H9 (cell line): ENCODE measurements around the gene IFI27L1. TPM values are rescaled to one million over a fixed set of nuclear protein-coding genes. Genes with fewer than 3 reads are reported as not detected.
A peak's percentile ranks its signal among the peaks of the same experiment; 100 is the strongest.

ENCODE experiments used
- DNase-seq: peaks from one replicate; pipeline ENCODE4 v3.0.0-alpha.2; 2017
- H2AFZ ChIP-seq: one replicate; pipeline ENCODE4 v1.6.1; 2013; ENCODE audit warnings: mild to moderate bottlenecking, low read length, control low read depth, moderate library complexity
- H2AK5ac ChIP-seq: 2 replicates; pipeline ENCODE4 v1.6.1; 2013; ENCODE audit warnings: low read length, control low read depth, mixed read lengths; ENCODE audit not compliant: insufficient read length
- H2BK120ac ChIP-seq: one replicate; pipeline ENCODE4 v1.6.1; 2013; ENCODE audit warnings: low read depth, mild to moderate bottlenecking, low read length, control low read depth, inconsistent platforms; ENCODE audit not compliant: poor library complexity, severe bottlenecking
- H2BK12ac ChIP-seq: 2 replicates; pipeline ENCODE4 v1.6.1; 2013; ENCODE audit warnings: low read length, control low read depth, mixed read lengths, low read depth; ENCODE audit not compliant: insufficient read length
- H2BK15ac ChIP-seq: 2 replicates; pipeline ENCODE4 v1.6.1; 2013; ENCODE audit warnings: low read depth, low read length, control low read depth
- H2BK20ac ChIP-seq: one replicate; pipeline ENCODE4 v1.6.1; 2013; ENCODE audit warnings: low read depth, mild to moderate bottlenecking, low read length, control low read depth, inconsistent platforms; ENCODE audit not compliant: poor library complexity, severe bottlenecking
- H2BK5ac ChIP-seq: 2 replicates; pipeline ENCODE4 v1.6.1; 2013; ENCODE audit warnings: low read length, control low read depth, mixed read lengths; ENCODE audit not compliant: insufficient read length
- H3K14ac ChIP-seq: 2 replicates; pipeline ENCODE4 v1.6.1; 2013; ENCODE audit warnings: low read length, control low read depth; ENCODE audit not compliant: insufficient read depth
- H3K18ac ChIP-seq: 2 replicates; pipeline ENCODE4 v1.6.1; 2013; ENCODE audit warnings: low read depth, mild to moderate bottlenecking, mixed read lengths, low read length, control low read depth; ENCODE audit not compliant: insufficient read length
- H3K23ac ChIP-seq: 2 replicates; pipeline ENCODE4 v1.6.1; 2013; ENCODE audit warnings: low read length, control low read depth, mixed read lengths, low read depth; ENCODE audit not compliant: insufficient read length
- H3K23me2 ChIP-seq: 2 replicates; pipeline ENCODE4 v1.6.1; 2013; ENCODE audit warnings: low read depth, mild to moderate bottlenecking, mixed read lengths, low read length, control low read depth; ENCODE audit not compliant: insufficient read length, poor library complexity, severe bottlenecking
- H3K27ac ChIP-seq: 2 replicates; pipeline ENCODE4 v1.5.1; 2013; ENCODE audit warnings: low read length, control low read depth, mixed read lengths, low read depth; ENCODE audit not compliant: insufficient read length
- H3K27me3 ChIP-seq: 2 replicates; pipeline ENCODE4 v1.6.1; 2013; ENCODE audit warnings: low read length, control low read depth, inconsistent platforms; ENCODE audit not compliant: insufficient read depth
- H3K4ac ChIP-seq: 2 replicates; pipeline ENCODE4 v1.6.1; 2013; ENCODE audit warnings: low read depth, mild to moderate bottlenecking, control low read depth, inconsistent platforms, low read length, moderate library complexity
- H3K4me1 ChIP-seq: 2 replicates; pipeline ENCODE4 v1.6.1; 2013; ENCODE audit warnings: low read length, control low read depth, inconsistent platforms; ENCODE audit not compliant: insufficient read depth
- H3K4me2 ChIP-seq: 2 replicates; pipeline ENCODE4 v1.6.1; 2013; ENCODE audit warnings: low read length, control low read depth, mixed read lengths; ENCODE audit not compliant: insufficient read length, insufficient read depth
- H3K56ac ChIP-seq: 2 replicates; pipeline ENCODE4 v1.6.1; 2013; ENCODE audit warnings: low read depth, mild to moderate bottlenecking, mixed read lengths, low read length, control low read depth; ENCODE audit not compliant: insufficient read length
- H3K79me1 ChIP-seq: 2 replicates; pipeline ENCODE4 v1.6.1; 2013; ENCODE audit warnings: low read depth, mild to moderate bottlenecking, moderate library complexity, low read length, control low read depth, inconsistent platforms; ENCODE audit not compliant: insufficient read depth, poor library complexity, severe bottlenecking
- H3K79me2 ChIP-seq: 2 replicates; pipeline ENCODE4 v1.6.1; 2013; ENCODE audit warnings: low read length, control low read depth, inconsistent platforms; ENCODE audit not compliant: insufficient read depth
- H3K9ac ChIP-seq: 2 replicates; pipeline ENCODE4 v1.6.1; 2013; ENCODE audit warnings: low read length, control low read depth, mixed read lengths; ENCODE audit not compliant: insufficient read length; ENCODE audit errors: extremely low read depth
- H3K9me3 ChIP-seq: one replicate; pipeline ENCODE4 v1.6.1; 2013; ENCODE audit warnings: low read depth, low read length, inconsistent platforms; ENCODE audit not compliant: control insufficient read depth
- H3T11ph ChIP-seq: one replicate; pipeline ENCODE4 v1.6.1; 2013; ENCODE audit warnings: mild to moderate bottlenecking, low read length, control low read depth, inconsistent platforms
- H4K20me1 ChIP-seq: one replicate; pipeline ENCODE4 v1.6.1; 2013; ENCODE audit not compliant: control insufficient read depth, insufficient read length, insufficient read depth
- H4K5ac ChIP-seq: 2 replicates; pipeline ENCODE4 v1.6.1; 2013; ENCODE audit warnings: low read depth, mild to moderate bottlenecking, mixed read lengths, low read length, control low read depth; ENCODE audit not compliant: insufficient read length
- H4K8ac ChIP-seq: replicated peaks from 2 replicates; pipeline ENCODE4 v1.6.1; 2013; ENCODE audit warnings: low read length, control low read depth, mixed read lengths, low read depth; ENCODE audit not compliant: insufficient read length
- H4K91ac ChIP-seq: 2 replicates; pipeline ENCODE4 v1.6.1; 2013; ENCODE audit warnings: low read depth, mild to moderate bottlenecking, moderate library complexity, mixed read lengths, low read length, control low read depth; ENCODE audit not compliant: insufficient read length
- H3K27ac Mint-ChIP-seq, 3 experiments: 2 replicates in 2 of 3; 3 replicates in 1 of 3; pipeline ENCODE4 v1.8.0; 2020 to 2021; ENCODE audit warnings: mixed read lengths in 3 of 3, mild to moderate bottlenecking in 1 of 3, moderate library complexity in 1 of 3
- H3K27me3 Mint-ChIP-seq: 2 replicates; pipeline ENCODE4 v1.8.0; 2021; ENCODE audit warnings: low read depth, mild to moderate bottlenecking, moderate library complexity, mixed read lengths
- H3K36me3 Mint-ChIP-seq, 3 experiments: 2 replicates in 2 of 3; 3 replicates in 1 of 3; pipeline ENCODE4 v1.8.0; 2020 to 2021; ENCODE audit warnings: low read depth in 3 of 3, mixed read lengths in 3 of 3; ENCODE audit not compliant: insufficient read depth in 1 of 3
- H3K4me1 Mint-ChIP-seq, 2 experiments: 2 replicates each; pipeline ENCODE4 v1.8.0; 2020; ENCODE audit warnings: mixed read lengths in 2 of 2
- H3K4me3 Mint-ChIP-seq, 2 experiments: 2 replicates in 1 of 2; 3 replicates in 1 of 2; pipeline ENCODE4 v1.8.0; 2020 to 2021; ENCODE audit warnings: mild to moderate bottlenecking in 2 of 2, mixed read lengths in 2 of 2, moderate library complexity in 1 of 2
- H3K9me3 Mint-ChIP-seq, 2 experiments: 2 replicates in 1 of 2; 3 replicates in 1 of 2; pipeline ENCODE4 v1.8.0; 2020; ENCODE audit warnings: mild to moderate bottlenecking in 2 of 2, mixed read lengths in 2 of 2, moderate library complexity in 1 of 2
- WGBS: extraction: QIAGEN DNeasy Blood & Tissue Kit; methylation state at CpG from one replicate; pipeline ENCODE4 v1.1.7; 2013; ENCODE audit warnings: missing lambda C conversion rate, low lambda C conversion rate, mixed read lengths; ENCODE audit not compliant: insufficient read length; ENCODE audit errors: extremely low coverage; 5-methylcytosine and 5-hydroxymethylcytosine counted together
- total RNA-seq: library from RNA; stranded (reverse); gene quantifications from 2 replicates; pipeline ENCODE4 v1.2.1, GENCODE V29; 2021
- TF ChIP-seq, protein P1 (sequence below): fragments of 200-600 bp; sonication (generic); conservative IDR thresholded peaks from 3 replicates; pipeline ENCODE4 v1.8.0; 2021; ENCODE audit warnings: antibody characterized with exemption, mild to moderate bottlenecking

Gene IFI27L1
- total RNA-seq, 1 experiment from 2014 or later, result 27.4 TPM

DNA sequence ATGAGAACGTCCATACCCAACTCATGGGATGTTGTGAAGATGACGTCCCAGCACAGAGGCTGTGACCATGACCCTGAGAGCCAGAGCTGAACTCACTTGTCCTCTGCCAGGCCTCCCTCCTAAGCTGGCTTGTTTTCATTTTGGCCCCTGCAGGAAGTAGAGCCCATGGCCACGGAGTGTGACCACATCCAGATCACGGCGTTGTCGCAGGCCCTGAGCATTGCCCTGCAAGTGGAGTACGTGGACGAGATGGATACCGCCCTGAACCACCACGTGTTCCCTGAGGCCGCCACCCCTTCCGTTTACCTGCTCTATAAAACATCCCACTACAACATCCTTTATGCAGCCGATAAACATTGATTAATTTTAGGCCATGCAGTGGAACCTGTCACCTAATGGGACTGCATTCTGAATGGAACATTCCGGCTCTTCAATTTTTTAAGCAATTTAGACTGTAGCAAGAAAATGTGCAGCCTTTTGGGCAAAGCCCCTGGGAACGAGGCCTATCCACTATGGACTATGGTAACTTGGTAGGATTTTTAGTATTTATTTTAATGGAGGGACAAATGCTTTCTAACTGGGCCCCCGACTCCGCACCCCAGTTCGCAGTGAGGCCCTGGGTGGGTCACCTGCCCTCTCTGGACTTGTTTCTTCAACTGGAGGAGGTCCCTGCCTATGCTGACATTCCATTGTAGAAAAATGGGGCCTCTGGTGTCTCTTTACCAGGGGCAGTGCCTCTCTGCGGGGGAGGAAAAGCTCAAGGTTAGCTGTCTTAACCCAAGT lies 35.4 kb upstream of the IFI27L1 start:
- WGBS, result no CpG with 5 or more reads among the region's 19 CpGs
- H3K23ac ChIP-seq, result no peak overlapping the region
- no peak overlapping the region for H2BK12ac ChIP-seq
- H2BK20ac ChIP-seq, result no peak overlapping the region
- H3K27ac ChIP-seq, result no peak overlapping the region
- no peak overlapping the region for H3K4ac ChIP-seq
- no peak overlapping the region for H3K56ac ChIP-seq
- H4K91ac ChIP-seq, result no peak overlapping the region
- H3K18ac ChIP-seq, result no peak overlapping the region
- H2BK120ac ChIP-seq, result no peak overlapping the region
- H3K79me2 ChIP-seq, result no peaks in the 10 kb centered on the region
- no peak overlapping the region for H3K9ac ChIP-seq
- no peaks in the 10 kb centered on the region for H4K20me1 ChIP-seq
- no peaks in the 10 kb centered on the region for H3K4me1 ChIP-seq
- H3K14ac ChIP-seq, result no peak overlapping the region
- Mint-ChIP-seq H3K27ac (no peak overlapping the region), H3K27me3 (no peaks in the 10 kb centered on the region), H3K9me3 (no peaks in the 10 kb centered on the region), H3K36me3 (peaks cover 6 to 58% (median 42%) of the 10 kb centered on the region in 3 experiments), H3K4me3 (no peak overlapping the region), H3K4me1 (peaks cover 0 to under 1% of the 10 kb centered on the region in 2 experiments; a peak in 2 of 4 replicates)
- DNase-seq, result peak; percentile 8
- H3K4me2 ChIP-seq, result no peak overlapping the region
- no peaks in the 10 kb centered on the region for H3K23me2 ChIP-seq
- H2BK15ac ChIP-seq, result no peak overlapping the region
- H4K8ac ChIP-seq, result peak overlapping the region; percentile 32
- H3K27me3 ChIP-seq, result no peaks in the 10 kb centered on the region
- no peak overlapping the region for H2AFZ ChIP-seq
- no peaks in the 10 kb centered on the region for H3K79me1 ChIP-seq
- no peak overlapping the region for H4K5ac ChIP-seq
- no peak overlapping the region for H2BK5ac ChIP-seq
- H3T11ph ChIP-seq, result no peak overlapping the region
- no peak overlapping the region for H2AK5ac ChIP-seq
- no peaks in the 10 kb centered on the region for H3K9me3 ChIP-seq
- TF ChIP-seq, protein P1, sequence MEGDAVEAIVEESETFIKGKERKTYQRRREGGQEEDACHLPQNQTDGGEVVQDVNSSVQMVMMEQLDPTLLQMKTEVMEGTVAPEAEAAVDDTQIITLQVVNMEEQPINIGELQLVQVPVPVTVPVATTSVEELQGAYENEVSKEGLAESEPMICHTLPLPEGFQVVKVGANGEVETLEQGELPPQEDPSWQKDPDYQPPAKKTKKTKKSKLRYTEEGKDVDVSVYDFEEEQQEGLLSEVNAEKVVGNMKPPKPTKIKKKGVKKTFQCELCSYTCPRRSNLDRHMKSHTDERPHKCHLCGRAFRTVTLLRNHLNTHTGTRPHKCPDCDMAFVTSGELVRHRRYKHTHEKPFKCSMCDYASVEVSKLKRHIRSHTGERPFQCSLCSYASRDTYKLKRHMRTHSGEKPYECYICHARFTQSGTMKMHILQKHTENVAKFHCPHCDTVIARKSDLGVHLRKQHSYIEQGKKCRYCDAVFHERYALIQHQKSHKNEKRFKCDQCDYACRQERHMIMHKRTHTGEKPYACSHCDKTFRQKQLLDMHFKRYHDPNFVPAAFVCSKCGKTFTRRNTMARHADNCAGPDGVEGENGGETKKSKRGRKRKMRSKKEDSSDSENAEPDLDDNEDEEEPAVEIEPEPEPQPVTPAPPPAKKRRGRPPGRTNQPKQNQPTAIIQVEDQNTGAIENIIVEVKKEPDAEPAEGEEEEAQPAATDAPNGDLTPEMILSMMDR, result no peak
